ENCODE data around the gene SLC9A8. TPM values are rescaled to one million over a fixed set of nuclear protein-coding genes. Genes with fewer than 3 reads are reported as not detected.

The SLC9A8 gene
- total and polyA plus RNA-seq, 2 of the 4 experiments (the other 2 are of a cell fraction) = 4.1 to 5.0 TPM

- no peak for TF ChIP-seq MAZ (IDR thresholded peaks at IDR 0.05; ENCODE audit: borderline replicate concordance, low read depth, low read length)
- no peak for TF ChIP-seq MXI1 (IDR thresholded peaks at IDR 0.05; ENCODE audit: borderline replicate concordance, low read depth, low read length)
- no peak for TF ChIP-seq RCOR1 (IDR thresholded peaks at IDR 0.05; ENCODE audit: insufficient replicate concordance, low read length)
- no peak for TF ChIP-seq ELK1 (IDR thresholded peaks at IDR 0.05; ENCODE audit: borderline replicate concordance, low read depth, low read length)
- TF ChIP-seq USF2 (IDR thresholded peaks at IDR 0.05; ENCODE audit: low read depth, low read length) = no peak
- TF ChIP-seq, protein P1, sequence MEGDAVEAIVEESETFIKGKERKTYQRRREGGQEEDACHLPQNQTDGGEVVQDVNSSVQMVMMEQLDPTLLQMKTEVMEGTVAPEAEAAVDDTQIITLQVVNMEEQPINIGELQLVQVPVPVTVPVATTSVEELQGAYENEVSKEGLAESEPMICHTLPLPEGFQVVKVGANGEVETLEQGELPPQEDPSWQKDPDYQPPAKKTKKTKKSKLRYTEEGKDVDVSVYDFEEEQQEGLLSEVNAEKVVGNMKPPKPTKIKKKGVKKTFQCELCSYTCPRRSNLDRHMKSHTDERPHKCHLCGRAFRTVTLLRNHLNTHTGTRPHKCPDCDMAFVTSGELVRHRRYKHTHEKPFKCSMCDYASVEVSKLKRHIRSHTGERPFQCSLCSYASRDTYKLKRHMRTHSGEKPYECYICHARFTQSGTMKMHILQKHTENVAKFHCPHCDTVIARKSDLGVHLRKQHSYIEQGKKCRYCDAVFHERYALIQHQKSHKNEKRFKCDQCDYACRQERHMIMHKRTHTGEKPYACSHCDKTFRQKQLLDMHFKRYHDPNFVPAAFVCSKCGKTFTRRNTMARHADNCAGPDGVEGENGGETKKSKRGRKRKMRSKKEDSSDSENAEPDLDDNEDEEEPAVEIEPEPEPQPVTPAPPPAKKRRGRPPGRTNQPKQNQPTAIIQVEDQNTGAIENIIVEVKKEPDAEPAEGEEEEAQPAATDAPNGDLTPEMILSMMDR (conservative IDR thresholded peaks at IDR 0.05; ENCODE audit: low read depth, low read length) = no peak
- no peak for TF ChIP-seq BHLHE40 (IDR thresholded peaks at IDR 0.05; ENCODE audit: low read depth, low read length)
- TF ChIP-seq SMC3 (IDR thresholded peaks at IDR 0.05; ENCODE audit: low read depth, low read length) = no peak
- TF ChIP-seq CHD1 (IDR thresholded peaks at IDR 0.05; ENCODE audit: low read depth, low read length) = no peak
- no peak for TF ChIP-seq RAD21 (IDR thresholded peaks at IDR 0.05; ENCODE audit: low read length)
- no peak for TF ChIP-seq CEBPB (IDR thresholded peaks at IDR 0.05; ENCODE audit: low read depth, low read length)
- no peak for TF ChIP-seq NFE2L2 (IDR thresholded peaks at IDR 0.05; ENCODE audit: low read depth, low read length)
- TF ChIP-seq FOS (IDR thresholded peaks at IDR 0.05; ENCODE audit: low read depth, low read length) = no peak
- TF ChIP-seq RFX5 (IDR thresholded peaks at IDR 0.05; ENCODE audit: low read depth, low read length) = no peak
- TF ChIP-seq MAFK (IDR thresholded peaks at IDR 0.05; ENCODE audit: low read depth, low read length) = no peak
- TF ChIP-seq POLR2A (IDR thresholded peaks at IDR 0.05; ENCODE audit: low read depth, low read length) = no peak
- DNase-seq = no peak
- intact Hi-C loops (cut with micrococcal nuclease) (no loop called here), dilution Hi-C loops (cut with HindIII; ENCODE audit: low sequenced_read_pairs, unreplicated experiment) (no loop called here), in situ Hi-C loops (cut with MboI; ENCODE audit: low sequenced_read_pairs) (loop anchor here (5.0 kb wide), 1 partner anchor 297 kb away; no protein-coding TSS in a partner anchor)
- H3K9me1 ChIP-seq (ENCODE audit: insufficient read depth, low read length) = no peaks in the 10 kb centered on the region
- no peak overlapping the region for H2BK120ac ChIP-seq (ENCODE audit: low read depth, low read length)
- H4K91ac ChIP-seq (ENCODE audit: insufficient read depth, low read depth, low read length) = no peak overlapping the region
- H2BK20ac ChIP-seq (ENCODE audit: low read depth, low read length) = no peak overlapping the region
- no peak overlapping the region for H3K4ac ChIP-seq (ENCODE audit: low read depth, low read length)
- no peak overlapping the region for H2AK5ac ChIP-seq (ENCODE audit: low read depth, low read length)
- H3K9me3 ChIP-seq (ENCODE audit: control insufficient read depth, insufficient read depth, low read length) = peaks cover 3% of the 10 kb centered on the region; the same call in 1 of the 2 replicates
- H3K4me1 ChIP-seq (ENCODE audit: control insufficient read depth, insufficient read depth, low read length) = peaks cover 2% of the 10 kb centered on the region; the same call in 1 of the 2 replicates
- ATAC-seq (ENCODE audit: low read depth) = no peak
- no peak overlapping the region for H2AK9ac ChIP-seq (replicated peaks; ENCODE audit: low read depth, low read length, poor library complexity)
- BruUV-seq (replicated peaks) = no TSS peak
- WGBS, 2 experiments (ENCODE audit: extremely low coverage in 2 of 2, insufficient read length in 1 of 2) = no CpG with 5 or more reads among the region's 4 CpGs
- no peak overlapping the region for H3K18ac ChIP-seq (ENCODE audit: low read depth, low read length)
- POLR2A ChIA-PET (ENCODE audit: unreplicated experiment) = no interaction called here
- no peak overlapping the region for H4K8ac ChIP-seq (ENCODE audit: low read depth in 2 of 2, low read length in 2 of 2)
- no peak overlapping the region for H3K14ac ChIP-seq (replicated peaks; ENCODE audit: low read depth, low read length)
- no peaks in the 10 kb centered on the region for H4K20me1 ChIP-seq (ENCODE audit: insufficient read depth, low read length)
- no peak overlapping the region for H3K4me3 ChIP-seq (ENCODE audit: insufficient read depth, low read depth, low read length)
- peaks cover 2% of the 10 kb centered on the region in 2 experiments; a peak in 2 of 4 replicates for H3K79me1 ChIP-seq (ENCODE audit: low read depth in 1 of 2, low read length in 2 of 2)
- H3K9ac ChIP-seq (ENCODE audit: low read depth, low read length) = no peak overlapping the region
- H2BK5ac ChIP-seq (ENCODE audit: low read depth, low read length, poor library complexity, severe bottlenecking) = no peak overlapping the region
- CTCF ChIA-PET = no interaction called here
- no peak overlapping the region for H3K4me2 ChIP-seq (ENCODE audit: low read depth, low read length)
- H2AFZ ChIP-seq (replicated peaks; ENCODE audit: low read length, poor library complexity) = no peak overlapping the region
- H4K5ac ChIP-seq (ENCODE audit: low read depth, low read length) = no peak overlapping the region
- H3K23ac ChIP-seq (ENCODE audit: low read depth, low read length) = no peak overlapping the region
- H3K56ac ChIP-seq (ENCODE audit: extremely low read depth, insufficient read depth, low read length) = no peak overlapping the region
- peaks cover 9% of the 10 kb centered on the region for H3K36me3 ChIP-seq (ENCODE audit: control insufficient read depth, insufficient read depth, low read length)
- no peaks in the 10 kb centered on the region for H3K27me3 ChIP-seq (ENCODE audit: control insufficient read depth, insufficient read depth, low read length)
- H2BK15ac ChIP-seq (ENCODE audit: low read depth, low read length) = no peak overlapping the region
- H3K27ac ChIP-seq (ENCODE audit: insufficient read depth, low read length) = no peak overlapping the region
Observed at GRCh38 chr20:49843770-49844380, 31.2 kb downstream of the SLC9A8 start.
